ENCODE measurements around the gene RAD51D.

Gene RAD51D

DNA sequence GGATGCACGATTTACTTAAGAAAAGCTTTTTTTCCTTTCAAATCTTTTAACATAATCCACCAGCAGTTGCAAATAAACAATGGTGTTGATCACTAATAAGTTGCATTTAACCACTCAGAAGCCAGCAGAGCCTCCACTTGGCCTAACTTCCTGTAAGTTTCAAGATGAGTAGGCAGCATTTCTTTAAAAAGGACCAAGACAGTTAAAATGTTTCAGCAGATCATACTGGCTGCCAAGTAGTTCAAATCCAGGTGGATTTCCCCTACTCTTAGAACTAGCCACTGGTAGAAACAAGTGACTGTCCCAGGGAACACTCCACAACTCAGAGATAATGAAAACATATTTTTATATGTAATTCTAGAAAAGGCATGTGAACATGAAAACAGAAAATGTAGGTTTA lies 39.1 kb downstream of the RAD51D start:
- H2AFZ ChIP-seq (ENCODE audit: low read length) = no peak overlapping the region
- H3K4me1 ChIP-seq (ENCODE audit: low read length) = peaks cover 43% of the 10 kb centered on the region
- H4K20me1 ChIP-seq (ENCODE audit: insufficient read depth, low read length) = no peaks in the 10 kb centered on the region
- H3K4me2 ChIP-seq (ENCODE audit: low read depth, low read length) = peak overlapping the region; percentile 14; the same call in 1 of the 2 replicates
- no peaks in the 10 kb centered on the region for H3K9me3 ChIP-seq (replicated peaks; ENCODE audit: insufficient read depth, low read length)
- no peaks in the 10 kb centered on the region for H3K9me2 ChIP-seq (replicated peaks; ENCODE audit: insufficient read depth, low read length)
- TF ChIP-seq EZH2phosphoT487 (IDR thresholded peaks at IDR 0.05; ENCODE audit: low read length) (no peak), EZH2 (optimal IDR thresholded peaks at IDR 0.05; ENCODE audit: low read depth, low read length) (no peak), CTCF (IDR thresholded peaks at IDR 0.05; ENCODE audit: low read length) (no peak)
- peaks cover 80% of the 10 kb centered on the region for H3K79me2 ChIP-seq (ENCODE audit: low read length)
- peak overlapping the region; percentile 39; the same call in 1 of the 2 replicates for H3K27ac ChIP-seq (ENCODE audit: low read length)
- peak; percentile 67 for DNase-seq
- no peak overlapping the region for H3K9ac ChIP-seq (ENCODE audit: low read length)
- peaks cover 20% of the 10 kb centered on the region for H3F3A ChIP-seq (ENCODE audit: insufficient read depth, low read length)
- H3K36me3 ChIP-seq (replicated peaks; ENCODE audit: insufficient read depth, low read length) = no peaks in the 10 kb centered on the region
- H3K4me3 ChIP-seq (ENCODE audit: low read length) = no peak overlapping the region
- no peaks in the 10 kb centered on the region for H3K27me3 ChIP-seq (replicated peaks; ENCODE audit: insufficient read depth, low read length)

DNA sequence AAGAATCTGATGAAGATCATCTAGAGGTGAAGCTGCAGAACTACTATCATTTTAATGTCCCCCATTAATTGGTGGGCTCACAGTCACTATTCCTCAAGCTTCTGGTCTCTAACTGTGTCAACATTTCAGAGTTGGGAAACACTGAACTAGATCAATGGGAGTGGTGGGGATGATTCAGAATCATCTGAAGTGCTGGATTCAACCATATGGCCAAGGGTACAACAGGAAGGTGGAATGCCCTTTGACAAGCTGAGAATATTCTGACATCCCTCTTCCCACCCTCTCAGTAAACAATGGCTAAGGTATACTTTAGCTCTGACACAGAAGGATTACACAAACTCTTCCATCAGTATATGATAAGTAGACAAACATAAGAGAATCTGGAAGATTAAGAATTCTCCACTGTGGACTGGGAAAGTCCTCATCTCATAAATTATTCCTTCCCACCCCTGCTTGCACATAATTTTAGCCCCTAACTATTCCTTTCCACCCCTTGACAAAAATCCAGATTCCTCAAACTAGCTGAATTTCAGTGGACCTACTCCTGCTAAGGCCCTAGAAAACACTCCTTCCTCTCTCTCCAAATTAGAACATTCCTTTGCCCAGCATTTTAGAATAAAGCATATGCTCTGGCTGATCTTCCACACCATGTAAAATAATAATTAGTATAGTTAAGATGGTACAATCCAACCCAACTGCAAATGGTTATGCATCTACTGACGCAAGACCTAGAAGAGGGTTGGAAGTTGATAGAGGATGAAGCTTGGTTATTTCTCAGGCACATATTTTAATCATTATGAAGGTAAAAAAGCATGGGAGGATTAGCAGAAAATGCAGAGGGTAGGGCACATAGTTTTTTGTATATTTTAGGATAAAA lies 39.9 kb downstream of the RAD51D start:
- Histone ChIP-seq H4K20me1 (ENCODE audit: insufficient read depth, low read length) (no peaks in the 10 kb centered on the region), H3K9me3 (replicated peaks; ENCODE audit: insufficient read depth, low read length) (no peaks in the 10 kb centered on the region), H3K4me2 (ENCODE audit: low read depth, low read length) (peak overlapping the region; percentile 14; the same call in 1 of the 2 replicates), H3K36me3 (replicated peaks; ENCODE audit: insufficient read depth, low read length) (no peaks in the 10 kb centered on the region), H3K4me3 (ENCODE audit: low read length) (no peak overlapping the region), H2AFZ (ENCODE audit: low read length) (no peak overlapping the region), H3K27ac (ENCODE audit: low read length) (peak overlapping the region; percentile 39; the same call in 1 of the 2 replicates), H3K4me1 (ENCODE audit: low read length) (peaks cover 50% of the 10 kb centered on the region), H3K79me2 (ENCODE audit: low read length) (peaks cover 82% of the 10 kb centered on the region), H3K9me2 (replicated peaks; ENCODE audit: insufficient read depth, low read length) (no peaks in the 10 kb centered on the region), H3F3A (ENCODE audit: insufficient read depth, low read length) (peaks cover 27% of the 10 kb centered on the region), H3K9ac (ENCODE audit: low read length) (no peak overlapping the region), H3K27me3 (replicated peaks; ENCODE audit: insufficient read depth, low read length) (0 out of 2 replicates have a peak, but pooled peaks cover 3% of the 10 kb centered on the region)
- no peak for TF ChIP-seq EZH2phosphoT487 (IDR thresholded peaks at IDR 0.05; ENCODE audit: low read length)
- TF ChIP-seq EZH2 (optimal IDR thresholded peaks at IDR 0.05; ENCODE audit: low read depth, low read length) = no peak
- TF ChIP-seq CTCF (IDR thresholded peaks at IDR 0.05; ENCODE audit: low read length) = no peak
- DNase-seq = no peak

GRCh38 chr17:35076874-35077273 lies 42.8 kb downstream of the RAD51D start:
- peaks cover 36% of the 10 kb centered on the region for H3F3A ChIP-seq (ENCODE audit: insufficient read depth, low read length)
- H3K9ac ChIP-seq (ENCODE audit: low read length) = no peak overlapping the region
- H3K27ac ChIP-seq (ENCODE audit: low read length) = no peak overlapping the region
- no peak overlapping the region for H3K4me3 ChIP-seq (ENCODE audit: low read length)
- no peak for TF ChIP-seq CTCF (IDR thresholded peaks at IDR 0.05; ENCODE audit: low read length)
- no peak for TF ChIP-seq EZH2phosphoT487 (IDR thresholded peaks at IDR 0.05; ENCODE audit: low read length)
- TF ChIP-seq EZH2 (optimal IDR thresholded peaks at IDR 0.05; ENCODE audit: low read depth, low read length) = no peak
- H3K36me3 ChIP-seq (replicated peaks; ENCODE audit: insufficient read depth, low read length) = no peaks in the 10 kb centered on the region
- H4K20me1 ChIP-seq (ENCODE audit: insufficient read depth, low read length) = no peaks in the 10 kb centered on the region
- peaks cover 77% of the 10 kb centered on the region for H3K79me2 ChIP-seq (ENCODE audit: low read length)
- H3K4me2 ChIP-seq (ENCODE audit: low read depth, low read length) = no peak overlapping the region
- H3K9me3 ChIP-seq (replicated peaks; ENCODE audit: insufficient read depth, low read length) = no peaks in the 10 kb centered on the region
- no peak for DNase-seq
- H3K4me1 ChIP-seq (ENCODE audit: low read length) = peaks cover 57% of the 10 kb centered on the region
- no peak overlapping the region for H2AFZ ChIP-seq (ENCODE audit: low read length)
- H3K9me2 ChIP-seq (replicated peaks; ENCODE audit: insufficient read depth, low read length) = no peaks in the 10 kb centered on the region
- 0 out of 2 replicates have a peak, but pooled peaks cover 3% of the 10 kb centered on the region for H3K27me3 ChIP-seq (replicated peaks; ENCODE audit: insufficient read depth, low read length)

All from MM.1S (cell line).